Neuronal stem cell (in vitro differentiated cells): ENCODE data around the gene FAM20A.

Source experiments
- DNase-seq: peaks from one replicate; pipeline ENCODE4 v3.0.0-alpha.2; 2013; ENCODE audit warnings: low spot score
- H2AFZ ChIP-seq: one replicate; pipeline ENCODE4 v1.6.1; 2013; ENCODE audit warnings: mild to moderate bottlenecking, low read length, inconsistent platforms
- H2AK5ac ChIP-seq: 2 replicates; pipeline ENCODE4 v1.6.1; 2013; ENCODE audit warnings: low read depth, mild to moderate bottlenecking, inconsistent platforms, low read length, moderate library complexity, mixed read lengths
- H2BK120ac ChIP-seq: 2 replicates; pipeline ENCODE4 v1.6.1; 2013; ENCODE audit warnings: low read depth, mild to moderate bottlenecking, inconsistent platforms, low read length, moderate library complexity, mixed read lengths
- H2BK12ac ChIP-seq: one replicate; pipeline ENCODE4 v1.6.1; 2013; ENCODE audit warnings: low read length, inconsistent platforms
- H2BK15ac ChIP-seq: 2 replicates; pipeline ENCODE4 v1.6.1; 2013; ENCODE audit warnings: mild to moderate bottlenecking, low read length, inconsistent platforms, mixed read lengths
- H2BK5ac ChIP-seq: one replicate; pipeline ENCODE4 v1.6.1; 2013; ENCODE audit warnings: inconsistent platforms, mild to moderate bottlenecking, low read length, moderate library complexity
- H3K14ac ChIP-seq: one replicate; pipeline ENCODE4 v1.6.1; 2013; ENCODE audit warnings: low read length, inconsistent platforms
- H3K18ac ChIP-seq: 2 replicates; pipeline ENCODE4 v1.6.1; 2013; ENCODE audit warnings: low read length, inconsistent platforms
- H3K23ac ChIP-seq: 2 replicates; pipeline ENCODE4 v1.6.1; 2013; ENCODE audit warnings: low read depth, mild to moderate bottlenecking, mixed read lengths, low read length, inconsistent platforms; ENCODE audit not compliant: poor library complexity
- H3K27ac ChIP-seq: replicated peaks from 3 replicates; pipeline ENCODE4 v1.5.1; 2013; ENCODE audit warnings: low read length, inconsistent platforms
- H3K27me3 ChIP-seq, 3 experiments: 2 replicates each; pipeline ENCODE4 v1.6.1; 2013; ENCODE audit warnings: low read length in 3 of 3, mild to moderate bottlenecking in 2 of 3, inconsistent platforms in 1 of 3, low read depth in 1 of 3, mixed read lengths in 1 of 3, moderate library complexity in 1 of 3; ENCODE audit not compliant: control insufficient read depth in 3 of 3, insufficient read depth in 3 of 3
- H3K36me3 ChIP-seq, 2 donors: replicated peaks in 1 of 2; 2 replicates each; pipeline ENCODE4 v1.6.1; 2013; ENCODE audit warnings: low read length in 2 of 2; ENCODE audit not compliant: control insufficient read depth in 2 of 2, insufficient read depth in 2 of 2
- H3K4ac ChIP-seq: 2 replicates; pipeline ENCODE4 v1.6.1; 2013; ENCODE audit warnings: inconsistent platforms, mild to moderate bottlenecking, low read length, moderate library complexity
- H3K4me1 ChIP-seq, 2 donors: 1 replicate in 1 of 2; 2 replicates in 1 of 2; pipeline ENCODE4 v1.6.1; 2013; ENCODE audit warnings: low read length in 2 of 2, low read depth in 1 of 2; ENCODE audit not compliant: control insufficient read depth in 2 of 2, insufficient read depth in 1 of 2
- H3K4me2 ChIP-seq: one replicate; pipeline ENCODE4 v1.6.1; 2013; ENCODE audit warnings: mild to moderate bottlenecking, low read length, inconsistent platforms; ENCODE audit not compliant: insufficient read depth, poor library complexity, severe bottlenecking
- H3K4me3 ChIP-seq, 2 donors: 2 replicates each; pipeline ENCODE4 v1.5.1; 2013; ENCODE audit warnings: low read length in 2 of 2, mild to moderate bottlenecking in 2 of 2, inconsistent platforms in 1 of 2, moderate library complexity in 1 of 2
- H3K79me1 ChIP-seq: one replicate; pipeline ENCODE4 v1.6.1; 2013; ENCODE audit warnings: low read depth, mild to moderate bottlenecking, inconsistent platforms, low read length, moderate library complexity
- H3K9ac ChIP-seq: one replicate; pipeline ENCODE4 v1.6.1; 2013; ENCODE audit warnings: mild to moderate bottlenecking, low read depth, low read length, inconsistent platforms; ENCODE audit not compliant: poor library complexity
- H3K9me3 ChIP-seq, 2 donors: replicated peaks in 1 of 2; 2 replicates each; pipeline versions ENCODE3 to v1.6.1; 2013; ENCODE audit warnings: low read length in 2 of 2, mild to moderate bottlenecking in 2 of 2, inconsistent platforms in 1 of 2, low read depth in 1 of 2, mixed read lengths in 1 of 2, moderate library complexity in 1 of 2; ENCODE audit not compliant: control insufficient read depth in 2 of 2, insufficient read depth in 1 of 2
- H4K8ac ChIP-seq: one replicate; pipeline ENCODE4 v1.6.1; 2013; ENCODE audit warnings: low read depth, mild to moderate bottlenecking, inconsistent platforms, low read length, moderate library complexity
- H4K91ac ChIP-seq: one replicate; pipeline ENCODE4 v1.6.1; 2013; ENCODE audit warnings: low read length, low read depth, mild to moderate bottlenecking, inconsistent platforms; ENCODE audit not compliant: poor library complexity
- WGBS, 2 donors: extraction: QIAGEN DNeasy Blood & Tissue Kit; methylation state at CpG; one replicate each; pipeline ENCODE4 v1.1.7; 2013; ENCODE audit warnings: missing lambda C conversion rate in 2 of 2, mixed read lengths in 1 of 2; ENCODE audit not compliant: insufficient read length in 2 of 2, insufficient replicate concordance in 1 of 2; ENCODE audit errors: extremely low coverage in 2 of 2; 5-methylcytosine and 5-hydroxymethylcytosine counted together

FAM20A gene

DNA sequence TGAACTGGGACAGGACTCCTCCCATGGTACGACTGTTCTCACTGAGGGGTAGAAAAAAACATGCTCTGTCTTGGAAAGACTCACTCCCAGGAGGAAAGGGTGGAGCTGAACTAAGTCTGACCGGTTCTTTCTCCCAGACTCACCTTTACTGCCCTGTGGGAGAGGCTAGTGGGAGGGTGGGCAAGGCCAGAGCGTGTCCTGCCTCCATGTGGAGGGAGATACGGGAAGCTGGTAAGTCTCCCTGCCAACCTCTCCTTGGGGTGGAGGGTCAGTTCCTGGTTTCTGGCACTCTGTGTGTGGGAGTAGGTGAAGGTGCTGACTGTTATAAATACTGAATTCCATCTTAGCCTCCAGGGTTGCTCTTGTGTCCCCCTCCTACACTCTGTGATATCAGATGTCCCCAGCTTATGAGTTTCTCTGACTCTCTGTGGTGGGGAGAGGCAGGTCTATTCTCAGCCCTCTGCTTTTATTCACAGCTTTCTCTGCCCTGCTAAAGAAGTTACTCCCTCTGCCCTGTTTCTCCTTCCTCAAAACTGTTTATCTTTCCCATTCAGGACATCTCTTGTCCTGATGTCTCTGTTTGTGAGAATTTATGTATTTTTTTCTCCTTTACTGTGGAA lies 26.9 kb upstream of the FAM20A start:
- no peaks in the 10 kb centered on the region for H3K9me3 ChIP-seq
- H3K14ac ChIP-seq: no peak overlapping the region
- H2BK15ac ChIP-seq: no peak overlapping the region
- peak overlapping the region; percentile 6 for H2AFZ ChIP-seq
- no peak overlapping the region for H3K4me3 ChIP-seq
- peak overlapping the region; percentile 24 for H3K18ac ChIP-seq
- peaks cover 0 to 5% (median 0%) of the 10 kb centered on the region in 3 experiments for H3K27me3 ChIP-seq
- no peak overlapping the region for H4K91ac ChIP-seq
- no peak for DNase-seq
- no peak overlapping the region for H2BK5ac ChIP-seq
- H3K4me1 ChIP-seq: peaks cover 6 to 7% of the 10 kb centered on the region in 2 donors
- peak overlapping the region; percentile 38 for H3K9ac ChIP-seq
- H2BK12ac ChIP-seq: no peak overlapping the region
- no peak overlapping the region for H4K8ac ChIP-seq
- no peak overlapping the region for H3K4me2 ChIP-seq
- H2AK5ac ChIP-seq: no peak overlapping the region
- no peak overlapping the region for H2BK120ac ChIP-seq
- no peak overlapping the region for H3K27ac ChIP-seq
- H3K36me3 ChIP-seq: no peaks in the 10 kb centered on the region
- no peak overlapping the region for H3K23ac ChIP-seq
- no peak overlapping the region for H3K4ac ChIP-seq
- H3K79me1 ChIP-seq: no peaks in the 10 kb centered on the region
- no CpG with 5 or more reads among the region's 4 CpGs for WGBS, 2 donors

DNA sequence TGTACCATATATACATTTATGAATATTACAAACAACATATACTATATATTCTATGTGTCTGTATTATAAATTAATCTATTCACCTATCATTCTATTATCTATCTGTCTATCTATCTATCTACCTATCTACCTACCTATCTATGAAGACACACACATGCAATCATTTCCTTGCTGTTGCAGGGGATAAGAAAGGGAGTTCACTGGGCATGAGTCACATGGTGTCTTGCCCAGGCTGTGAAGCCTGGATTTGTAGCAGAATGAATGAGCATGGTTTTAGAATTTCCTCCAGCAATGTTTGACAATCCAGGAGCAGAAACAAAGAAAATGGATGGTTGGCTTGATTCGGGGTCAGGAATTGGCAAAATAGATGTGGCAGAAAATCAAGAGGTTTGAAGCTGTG lies 23.2 kb upstream of the FAM20A start:
- no CpG with 5 or more reads among the region's 1 CpG for WGBS, 2 donors
- Histone ChIP-seq H3K14ac (no peak overlapping the region), H2AFZ (no peak overlapping the region), H4K91ac (no peak overlapping the region), H3K4ac (no peak overlapping the region), H2BK12ac (no peak overlapping the region), H3K18ac (no peak overlapping the region), H3K9me3 (no peaks in the 10 kb centered on the region), H2BK15ac (no peak overlapping the region), H2AK5ac (no peak overlapping the region), H3K27ac (no peak overlapping the region), H3K4me3 (no peak overlapping the region), H3K9ac (no peak overlapping the region), H3K79me1 (no peaks in the 10 kb centered on the region), H3K4me2 (no peak overlapping the region), H2BK5ac (no peak overlapping the region), H2BK120ac (no peak overlapping the region), H3K4me1 (peaks cover 6 to 7% of the 10 kb centered on the region in 2 donors), H4K8ac (no peak overlapping the region), H3K27me3 (peaks cover 0 to 5% (median 0%) of the 10 kb centered on the region in 3 experiments), H3K23ac (no peak overlapping the region), H3K36me3 (no peaks in the 10 kb centered on the region)
- no peak for DNase-seq

DNA sequence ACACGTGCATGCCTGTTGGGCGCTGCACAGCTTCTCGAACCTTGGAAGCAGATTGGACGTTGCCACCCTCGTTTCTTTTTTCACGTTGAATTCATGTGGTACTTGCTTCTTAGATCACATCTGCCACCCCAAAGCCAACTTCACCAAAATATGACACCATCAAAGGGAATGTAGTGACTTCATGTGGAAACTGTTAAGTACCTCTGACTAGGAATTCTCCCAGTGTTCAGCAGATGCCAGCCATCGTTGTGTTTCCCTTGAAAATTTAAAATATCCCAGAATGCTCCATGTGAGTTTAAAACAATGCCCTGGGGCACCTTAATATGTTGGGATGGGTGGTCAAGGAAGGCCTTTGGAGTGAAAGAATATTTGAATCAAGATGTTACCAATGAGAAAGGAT lies 22.6 kb upstream of the FAM20A start:
- no peak overlapping the region for H2AFZ ChIP-seq
- H2BK12ac ChIP-seq: no peak overlapping the region
- no peak overlapping the region for H3K27ac ChIP-seq
- H3K27me3 ChIP-seq: peaks cover 0 to 8% (median 0%) of the 10 kb centered on the region in 3 experiments
- H2BK15ac ChIP-seq: no peak overlapping the region
- no peak overlapping the region for H3K14ac ChIP-seq
- H2AK5ac ChIP-seq: no peak overlapping the region
- H3K9me3 ChIP-seq: no peaks in the 10 kb centered on the region
- DNase-seq: no peak
- no peak overlapping the region for H3K4ac ChIP-seq
- H3K4me3 ChIP-seq: no peak overlapping the region
- H3K4me1 ChIP-seq: peaks cover 6 to 7% of the 10 kb centered on the region in 2 donors
- no peak overlapping the region for H2BK120ac ChIP-seq
- H4K91ac ChIP-seq: no peak overlapping the region
- no peaks in the 10 kb centered on the region for H3K79me1 ChIP-seq
- no peak overlapping the region for H4K8ac ChIP-seq
- H3K4me2 ChIP-seq: no peak overlapping the region
- H3K36me3 ChIP-seq: no peaks in the 10 kb centered on the region
- no CpG with 5 or more reads among the region's 7 CpGs for WGBS, 2 donors
- H3K18ac ChIP-seq: no peak overlapping the region
- H3K9ac ChIP-seq: no peak overlapping the region
- H2BK5ac ChIP-seq: no peak overlapping the region
- H3K23ac ChIP-seq: no peak overlapping the region

DNA sequence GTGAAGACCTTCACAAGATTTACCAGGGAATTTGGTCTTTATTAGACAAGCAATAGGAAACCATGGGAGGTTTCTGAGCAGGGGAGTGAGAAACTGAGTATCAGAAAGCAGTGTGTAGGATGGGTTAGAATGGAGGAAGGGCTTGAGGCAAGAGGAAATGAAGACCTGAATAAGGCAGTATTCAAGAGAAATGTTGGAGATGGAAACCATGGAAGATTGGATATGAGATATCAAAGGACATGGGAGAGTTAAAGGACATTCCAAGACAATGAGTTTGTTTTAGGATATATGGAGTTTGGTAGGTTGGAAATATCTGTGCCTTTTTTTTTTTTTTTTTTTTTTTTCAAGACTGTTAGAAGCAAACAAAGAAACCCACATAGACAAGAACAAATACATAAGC lies 21.3 kb upstream of the FAM20A start:
- Histone ChIP-seq H2BK5ac (no peak overlapping the region), H3K9ac (no peak overlapping the region), H2AK5ac (no peak overlapping the region), H4K8ac (no peak overlapping the region), H3K27me3 (peaks cover 0 to 4% (median 0%) of the 10 kb centered on the region in 3 experiments), H3K79me1 (no peaks in the 10 kb centered on the region), H3K4me1 (peaks cover 4 to 7% of the 10 kb centered on the region in 2 donors), H3K23ac (no peak overlapping the region), H3K27ac (no peak overlapping the region), H3K4me3 (no peak overlapping the region), H3K4me2 (no peak overlapping the region), H2AFZ (no peak overlapping the region), H3K18ac (no peak overlapping the region), H3K14ac (no peak overlapping the region), H2BK15ac (no peak overlapping the region), H3K9me3 (no peaks in the 10 kb centered on the region), H3K36me3 (no peaks in the 10 kb centered on the region), H2BK120ac (no peak overlapping the region), H2BK12ac (no peak overlapping the region), H4K91ac (no peak overlapping the region), H3K4ac (no peak overlapping the region)
- DNase-seq: no peak
